Colonic mucosa (tissue), 4 donors: ENCODE measurements around the gene MACC1. TPM values are rescaled to one million over a fixed set of nuclear protein-coding genes. Genes with fewer than 3 reads are reported as not detected.

Experiments used
- DNase-seq: peaks from one replicate; pipeline ENCODE4 v3.0.0-alpha.2; 2020
- H3K27ac ChIP-seq: fragments of 200-600 bp; one replicate; pipeline ENCODE4 v1.8.0; 2021
- H3K27me3 ChIP-seq: fragments of 200-600 bp; one replicate; pipeline ENCODE4 v1.8.0; 2021
- H3K36me3 ChIP-seq: fragments of 200-600 bp; one replicate; pipeline ENCODE4 v1.8.0; 2021
- H3K4me1 ChIP-seq: fragments of 200-600 bp; one replicate; pipeline ENCODE4 v1.8.0; 2021; ENCODE audit warnings: mild to moderate bottlenecking
- H3K4me3 ChIP-seq: fragments of 200-600 bp; one replicate; pipeline ENCODE4 v1.8.0; 2021
- H3K9ac ChIP-seq, 2 donors: one replicate each; pipeline ENCODE4 v1.7.0; 2013; ENCODE audit warnings: control low read depth in 2 of 2, low read depth in 2 of 2, low read length in 2 of 2
- H3K9me3 ChIP-seq: fragments of 200-600 bp; one replicate; pipeline ENCODE4 v1.8.0; 2021
- intact Hi-C: fragments of 100-400 bp; cut with DNase I; formaldehyde crosslinking; loops from one replicate; pipeline ENCODE4 v1.14.1; 2022
- total RNA-seq, 2 donors: library from RNA; stranded (reverse); fragmentation: NEBNext Ultra II Directional in 1 of 2; extraction: Animal tissue kit (Norgen Biotek cat#: 25700) in 1 of 2; gene quantifications; one replicate each; pipeline ENCODE4 v1.2.1, GENCODE V29; 2021
- TF ChIP-seq, protein P1 (sequence below): fragments of 200-600 bp; IDR thresholded peaks from one replicate; pipeline ENCODE4 v1.8.0; 2022; ENCODE audit warnings: antibody characterized with exemption, mild to moderate bottlenecking
- donor health status: healthy.
- donor health status: DM: no; HTN: no; CAD: no.
- donor health status: DM: no; HTN: no; CAD: no.

MACC1 gene
- total RNA-seq, 2 donors from 2014 or later = 9.5 to 12.8 TPM

DNA sequence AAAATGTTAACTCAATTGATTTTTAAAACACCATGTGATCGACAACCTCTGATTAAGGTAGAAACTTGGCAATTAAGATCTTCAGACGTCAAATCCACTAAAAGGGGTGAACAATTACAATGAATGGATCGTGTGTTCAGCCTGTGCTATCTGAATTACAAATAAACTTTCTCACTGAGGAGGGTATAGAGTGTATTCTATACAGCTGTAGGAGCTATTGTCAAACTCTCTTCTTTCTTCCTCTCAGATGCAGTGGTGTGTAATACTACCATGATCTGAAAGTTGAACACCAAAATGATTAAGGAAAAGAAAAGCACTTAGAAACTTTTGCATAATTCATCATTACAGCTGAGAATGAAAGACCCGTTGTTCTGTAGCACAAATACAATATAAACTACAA, 32.2 kb upstream of the MACC1 start:
- no peaks in the 10 kb centered on the region for H3K36me3 ChIP-seq
- no peak overlapping the region for H3K27ac ChIP-seq
- DNase-seq = no peak
- TF ChIP-seq, protein P1, sequence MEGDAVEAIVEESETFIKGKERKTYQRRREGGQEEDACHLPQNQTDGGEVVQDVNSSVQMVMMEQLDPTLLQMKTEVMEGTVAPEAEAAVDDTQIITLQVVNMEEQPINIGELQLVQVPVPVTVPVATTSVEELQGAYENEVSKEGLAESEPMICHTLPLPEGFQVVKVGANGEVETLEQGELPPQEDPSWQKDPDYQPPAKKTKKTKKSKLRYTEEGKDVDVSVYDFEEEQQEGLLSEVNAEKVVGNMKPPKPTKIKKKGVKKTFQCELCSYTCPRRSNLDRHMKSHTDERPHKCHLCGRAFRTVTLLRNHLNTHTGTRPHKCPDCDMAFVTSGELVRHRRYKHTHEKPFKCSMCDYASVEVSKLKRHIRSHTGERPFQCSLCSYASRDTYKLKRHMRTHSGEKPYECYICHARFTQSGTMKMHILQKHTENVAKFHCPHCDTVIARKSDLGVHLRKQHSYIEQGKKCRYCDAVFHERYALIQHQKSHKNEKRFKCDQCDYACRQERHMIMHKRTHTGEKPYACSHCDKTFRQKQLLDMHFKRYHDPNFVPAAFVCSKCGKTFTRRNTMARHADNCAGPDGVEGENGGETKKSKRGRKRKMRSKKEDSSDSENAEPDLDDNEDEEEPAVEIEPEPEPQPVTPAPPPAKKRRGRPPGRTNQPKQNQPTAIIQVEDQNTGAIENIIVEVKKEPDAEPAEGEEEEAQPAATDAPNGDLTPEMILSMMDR = no peak
- H3K27me3 ChIP-seq = no peaks in the 10 kb centered on the region
- H3K4me3 ChIP-seq = no peak overlapping the region
- no peak overlapping the region for H3K9ac ChIP-seq
- no peaks in the 10 kb centered on the region for H3K9me3 ChIP-seq
- H3K4me1 ChIP-seq = no peaks in the 10 kb centered on the region
- intact Hi-C loops = no loop called here

DNA sequence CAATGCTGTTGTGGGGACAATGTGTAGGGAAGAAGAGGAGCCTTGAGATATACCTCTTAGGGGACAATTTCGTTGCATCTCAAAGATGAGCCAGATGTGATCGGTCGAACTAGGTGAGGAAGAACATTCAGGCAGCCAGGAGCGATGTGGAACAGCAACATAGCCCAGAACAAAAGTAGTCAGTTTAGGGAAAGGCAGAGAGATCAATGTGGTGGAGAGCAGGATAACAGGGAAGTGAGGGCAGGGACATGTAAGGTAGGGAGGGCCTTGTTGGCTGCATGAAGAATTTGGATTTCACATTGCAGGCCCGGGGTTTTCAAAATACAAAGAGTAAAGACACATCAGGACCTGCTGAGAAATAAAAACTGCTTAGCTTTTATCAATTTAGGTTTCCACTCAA, 29.1 kb upstream of the MACC1 start:
- Histone ChIP-seq H3K36me3 (no peaks in the 10 kb centered on the region), H3K4me1 (no peaks in the 10 kb centered on the region), H3K9ac (no peak overlapping the region), H3K4me3 (no peak overlapping the region), H3K27me3 (no peaks in the 10 kb centered on the region), H3K9me3 (no peaks in the 10 kb centered on the region), H3K27ac (no peak overlapping the region)
- TF ChIP-seq, protein P1 = no peak
- DNase-seq = no peak
- intact Hi-C loops = no loop called here

DNA sequence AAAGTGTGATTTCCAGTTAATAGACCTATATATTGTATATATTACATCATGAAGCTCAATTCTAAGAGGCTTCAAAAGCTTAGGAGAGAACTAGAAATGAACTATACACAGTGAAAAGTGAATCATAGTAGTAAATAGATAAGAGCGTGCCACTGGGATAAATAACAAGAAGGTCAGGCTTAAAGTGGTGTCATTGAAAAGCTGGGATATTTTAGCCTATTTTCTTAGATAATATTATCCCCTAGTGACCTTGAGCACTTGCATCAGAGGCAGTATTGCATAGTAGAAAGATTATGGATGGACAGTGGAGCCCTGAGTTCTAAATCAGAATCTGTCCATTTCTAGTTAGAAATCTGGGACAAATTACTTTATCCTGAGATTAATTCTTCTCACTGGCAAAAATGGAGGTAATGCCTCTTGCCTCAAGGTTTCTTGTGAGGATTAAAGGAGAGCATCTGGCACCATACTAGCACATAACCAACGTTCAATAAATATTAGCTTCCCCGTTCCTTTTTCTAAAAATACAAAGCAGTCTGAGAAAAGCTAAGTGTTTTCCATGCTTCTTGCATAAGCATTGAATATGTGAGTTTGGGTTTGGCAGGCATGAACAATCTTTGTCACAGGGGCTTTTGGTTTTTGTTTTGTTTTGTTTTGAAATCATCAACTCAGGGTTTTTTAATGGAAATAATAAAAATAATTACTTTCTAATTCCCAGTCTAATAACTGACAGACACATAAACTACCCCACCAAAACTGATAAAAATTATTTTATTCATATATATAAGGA, 27.3 kb upstream of the MACC1 start:
- DNase-seq = no peak
- H3K9me3 ChIP-seq = no peaks in the 10 kb centered on the region
- H3K4me1 ChIP-seq = no peaks in the 10 kb centered on the region
- no peak overlapping the region for H3K9ac ChIP-seq
- TF ChIP-seq, protein P1 = no peak
- intact Hi-C loops = no loop called here
- H3K4me3 ChIP-seq = no peak overlapping the region
- H3K27ac ChIP-seq = no peak overlapping the region
- H3K36me3 ChIP-seq = no peaks in the 10 kb centered on the region
- H3K27me3 ChIP-seq = no peaks in the 10 kb centered on the region

DNA sequence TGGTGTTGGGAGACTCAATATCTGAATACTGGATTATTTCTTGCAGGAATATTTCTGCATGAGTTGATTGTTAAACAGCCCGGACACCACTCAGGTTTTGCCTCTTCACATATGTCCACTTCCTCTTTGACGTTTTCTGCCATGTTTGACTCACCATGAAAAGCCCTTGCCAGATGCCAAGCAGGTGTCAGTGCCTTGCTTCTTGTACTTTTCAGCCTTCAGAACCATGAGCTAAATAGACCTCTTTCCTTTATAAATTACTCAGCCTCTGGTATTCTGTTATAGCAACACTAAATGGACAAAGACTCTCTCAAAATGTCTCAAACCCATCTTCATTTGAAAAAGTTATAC, 24.7 kb upstream of the MACC1 start:
- no peak overlapping the region for H3K4me3 ChIP-seq
- intact Hi-C loops = no loop called here
- DNase-seq = no peak
- H3K9me3 ChIP-seq = no peaks in the 10 kb centered on the region
- H3K9ac ChIP-seq = no peak overlapping the region
- TF ChIP-seq, protein P1 = no peak
- H3K4me1 ChIP-seq = no peaks in the 10 kb centered on the region
- no peak overlapping the region for H3K27ac ChIP-seq
- no peaks in the 10 kb centered on the region for H3K27me3 ChIP-seq
- H3K36me3 ChIP-seq = no peaks in the 10 kb centered on the region

DNA sequence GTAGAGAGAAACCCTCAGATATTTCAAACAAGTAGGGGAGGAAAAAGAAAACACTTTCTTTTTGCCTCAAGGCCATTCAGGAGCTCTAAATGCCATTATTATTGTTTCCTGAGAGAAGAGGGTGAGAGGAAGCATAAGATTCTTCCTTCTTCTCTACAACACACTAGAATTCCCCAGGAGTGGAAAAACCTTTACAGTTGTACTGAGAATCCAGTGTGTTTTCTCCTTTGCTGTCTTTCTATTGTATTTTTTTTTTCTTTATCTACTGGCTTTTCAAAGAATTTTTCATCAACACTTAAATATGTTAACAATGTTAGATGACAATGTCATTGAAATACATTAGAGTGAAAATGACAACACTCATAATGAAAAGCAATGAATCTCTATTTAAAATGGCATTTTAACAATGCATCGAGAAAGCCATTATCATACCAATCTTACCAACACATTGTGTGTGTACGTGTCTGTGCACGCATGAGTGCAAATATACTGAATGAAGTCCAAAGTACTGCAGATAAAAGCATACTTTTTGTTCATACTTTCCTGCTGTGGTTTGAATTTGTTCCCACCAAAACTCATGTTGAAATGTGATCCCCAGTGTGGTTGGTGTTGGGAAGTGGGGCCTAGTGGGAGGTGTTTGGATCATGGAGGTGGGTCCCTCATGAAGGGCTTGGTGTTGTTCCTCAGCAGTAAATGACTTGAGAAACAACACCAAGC, 24.2 kb upstream of the MACC1 start:
- no peak for DNase-seq
- intact Hi-C loops = no loop called here
- Histone ChIP-seq H3K4me3 (no peak overlapping the region), H3K4me1 (no peaks in the 10 kb centered on the region), H3K36me3 (no peaks in the 10 kb centered on the region), H3K27me3 (no peaks in the 10 kb centered on the region), H3K27ac (no peak overlapping the region), H3K9me3 (no peaks in the 10 kb centered on the region), H3K9ac (no peak overlapping the region)
- TF ChIP-seq, protein P1 = no peak
